HFF-Myc (cell line): ENCODE data around the gene LRMDA.

Experiments
- DNase-seq: peaks from one replicate; pipeline ENCODE4 v3.0.0-alpha.2; 2011; ENCODE audit warnings: low read depth; ENCODE audit errors: extremely low read depth
- H3K4me3 ChIP-seq: replicated peaks from 2 replicates; pipeline ENCODE4 v1.5.1; 2011; ENCODE audit warnings: low read depth, mild to moderate bottlenecking, control low read depth, low read length
- TF ChIP-seq, protein P1 (sequence below): IDR thresholded peaks from 2 replicates; pipeline ENCODE4 v1.5.1; 2012; ENCODE audit warnings: mild to moderate bottlenecking, low read depth, low read length, control low read depth; ENCODE audit errors: missing control alignments

The LRMDA gene

DNA sequence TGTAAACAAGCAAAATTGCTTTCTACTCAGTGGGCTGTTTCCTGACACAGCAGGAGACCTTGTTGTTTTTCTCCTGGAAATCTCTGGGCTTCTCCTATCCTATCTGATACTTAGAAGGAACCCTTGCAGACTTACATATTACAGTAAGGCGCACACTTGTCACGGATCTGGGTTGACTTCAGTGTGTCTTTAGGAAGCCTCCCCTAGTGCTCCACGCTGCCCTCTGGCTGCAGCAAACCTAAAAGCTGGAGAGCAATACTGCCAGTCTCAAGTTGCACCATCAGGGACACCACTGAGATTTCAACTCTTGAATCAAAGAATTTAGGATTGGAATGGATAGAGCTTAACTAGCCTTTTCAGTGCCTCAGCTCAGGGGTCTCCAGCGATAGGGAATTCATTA lies 495.3 kb downstream of the LRMDA start:
- TF ChIP-seq, protein P1, sequence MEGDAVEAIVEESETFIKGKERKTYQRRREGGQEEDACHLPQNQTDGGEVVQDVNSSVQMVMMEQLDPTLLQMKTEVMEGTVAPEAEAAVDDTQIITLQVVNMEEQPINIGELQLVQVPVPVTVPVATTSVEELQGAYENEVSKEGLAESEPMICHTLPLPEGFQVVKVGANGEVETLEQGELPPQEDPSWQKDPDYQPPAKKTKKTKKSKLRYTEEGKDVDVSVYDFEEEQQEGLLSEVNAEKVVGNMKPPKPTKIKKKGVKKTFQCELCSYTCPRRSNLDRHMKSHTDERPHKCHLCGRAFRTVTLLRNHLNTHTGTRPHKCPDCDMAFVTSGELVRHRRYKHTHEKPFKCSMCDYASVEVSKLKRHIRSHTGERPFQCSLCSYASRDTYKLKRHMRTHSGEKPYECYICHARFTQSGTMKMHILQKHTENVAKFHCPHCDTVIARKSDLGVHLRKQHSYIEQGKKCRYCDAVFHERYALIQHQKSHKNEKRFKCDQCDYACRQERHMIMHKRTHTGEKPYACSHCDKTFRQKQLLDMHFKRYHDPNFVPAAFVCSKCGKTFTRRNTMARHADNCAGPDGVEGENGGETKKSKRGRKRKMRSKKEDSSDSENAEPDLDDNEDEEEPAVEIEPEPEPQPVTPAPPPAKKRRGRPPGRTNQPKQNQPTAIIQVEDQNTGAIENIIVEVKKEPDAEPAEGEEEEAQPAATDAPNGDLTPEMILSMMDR = no peak
- no peak for DNase-seq
- no peak overlapping the region for H3K4me3 ChIP-seq

DNA sequence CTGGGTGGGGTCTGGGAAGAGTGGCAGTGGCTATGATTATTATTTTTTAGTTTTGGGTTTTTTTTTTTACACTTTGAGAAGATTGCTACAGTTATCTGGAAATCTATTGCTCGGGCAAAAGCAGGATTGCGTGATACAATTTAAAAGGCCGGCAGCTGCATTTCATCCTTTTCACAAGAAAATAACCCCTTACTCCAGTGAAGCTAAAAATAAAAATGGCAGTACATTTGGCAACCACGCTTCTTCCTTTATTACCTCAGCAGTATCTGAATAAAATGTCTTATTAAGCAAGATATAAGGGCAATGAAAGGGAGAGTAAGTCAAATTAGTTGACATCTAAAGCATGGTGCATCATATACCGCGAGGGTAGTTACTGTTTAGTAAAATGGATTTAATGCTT lies 496.8 kb downstream of the LRMDA start:
- no peak overlapping the region for H3K4me3 ChIP-seq
- TF ChIP-seq, protein P1 = no peak
- no peak for DNase-seq

DNA sequence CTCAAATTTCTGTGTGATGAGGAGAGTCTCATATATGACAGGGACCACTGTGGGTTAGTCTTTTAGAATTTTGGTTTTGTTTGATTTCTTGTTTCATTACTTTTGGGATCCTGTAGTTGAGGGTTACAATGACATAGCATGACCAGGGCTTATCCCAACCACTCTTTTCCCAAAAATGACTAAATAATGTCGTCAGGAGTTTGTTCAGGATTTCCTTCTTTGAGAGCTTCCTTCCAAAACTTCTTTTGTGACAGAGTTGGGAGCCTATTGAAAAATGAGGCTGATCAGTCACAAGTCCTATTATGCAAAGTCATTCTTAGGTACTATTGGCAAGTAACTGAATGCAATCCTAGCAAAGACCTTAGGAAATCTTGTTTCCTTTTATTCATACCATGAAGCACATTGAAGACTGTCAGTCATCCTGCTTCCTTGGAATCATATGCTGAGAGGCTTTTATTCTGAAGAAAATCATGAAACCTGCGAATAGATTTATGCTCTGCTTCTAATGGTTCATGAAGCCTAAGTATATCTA lies 498.3 kb downstream of the LRMDA start:
- TF ChIP-seq, protein P1 = no peak
- DNase-seq = no peak
- H3K4me3 ChIP-seq = no peak overlapping the region

DNA sequence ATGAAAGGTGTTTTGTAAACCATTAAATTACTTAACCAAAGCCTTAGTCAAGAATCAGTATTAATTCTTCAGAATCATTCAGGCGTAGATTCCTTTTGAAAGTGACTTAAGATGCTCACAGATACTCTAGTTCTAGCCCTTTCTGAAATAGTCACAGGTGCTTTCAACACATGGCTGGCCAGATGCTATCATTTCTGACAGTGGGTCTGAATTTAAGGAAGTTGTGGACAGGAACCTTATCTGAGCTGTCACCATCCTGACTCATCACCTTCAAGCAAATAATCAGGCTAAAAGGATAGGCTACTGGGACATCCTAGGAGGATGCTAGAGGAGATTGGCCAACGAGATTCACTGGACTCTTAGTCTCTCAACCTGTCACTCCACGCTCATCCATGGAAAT lies 501.5 kb downstream of the LRMDA start:
- DNase-seq = no peak
- H3K4me3 ChIP-seq = no peak overlapping the region
- TF ChIP-seq, protein P1 = no peak

DNA sequence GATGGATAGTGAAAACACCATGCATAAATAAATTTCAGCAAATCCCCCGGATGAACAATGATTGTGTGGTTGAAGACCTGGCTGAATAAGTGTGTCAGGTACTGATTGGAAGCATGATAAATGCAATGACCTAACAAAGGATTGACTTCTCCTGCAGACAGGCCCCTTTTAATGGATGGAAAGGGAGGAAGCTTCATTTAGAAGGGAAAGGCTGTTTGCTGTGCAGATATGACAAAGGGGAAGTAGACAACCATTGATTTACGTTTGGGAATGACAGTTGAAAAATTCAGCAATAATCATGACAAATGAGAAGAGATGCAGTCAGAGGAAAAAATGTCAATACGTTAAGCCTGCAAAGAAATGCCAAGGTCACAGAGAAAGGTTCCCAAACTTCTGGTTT lies 503.8 kb downstream of the LRMDA start:
- TF ChIP-seq, protein P1 = no peak
- no peak overlapping the region for H3K4me3 ChIP-seq
- DNase-seq = no peak

DNA sequence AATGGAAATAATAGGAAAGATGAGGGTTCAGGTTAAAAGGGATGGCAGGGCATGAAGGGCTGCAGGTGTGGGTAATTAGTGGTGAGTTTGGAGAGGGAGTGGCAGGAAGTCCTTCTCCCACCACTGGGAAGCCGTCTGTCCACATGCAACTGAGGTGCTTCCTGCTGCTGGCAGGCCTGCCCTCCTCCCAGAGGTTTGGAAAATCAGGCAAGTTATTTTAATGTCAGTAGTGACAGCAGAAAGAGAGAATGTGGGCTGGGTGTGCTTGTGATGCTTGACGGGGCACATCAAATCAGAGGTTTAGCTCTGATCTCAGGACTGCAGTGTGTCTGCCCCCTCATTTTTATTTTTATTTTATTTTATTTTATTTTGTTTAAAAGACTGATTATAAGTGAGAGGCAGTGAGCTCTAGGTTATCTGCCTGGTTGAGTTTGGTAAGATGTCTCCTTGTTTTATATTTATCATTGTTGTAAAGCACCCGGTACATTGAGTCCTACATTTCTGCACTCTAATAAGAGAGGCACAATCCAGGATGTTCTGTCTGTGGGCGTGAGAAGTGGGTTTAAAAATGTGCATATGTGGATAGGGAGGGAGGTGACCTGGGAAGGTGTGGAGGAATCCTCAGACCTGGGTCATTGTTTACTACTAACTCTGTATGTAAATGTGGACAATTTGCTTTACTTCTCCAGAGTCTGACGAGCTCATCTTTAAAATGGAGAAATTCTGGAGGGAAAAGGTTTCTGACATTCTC lies 504.4 kb downstream of the LRMDA start:
- TF ChIP-seq, protein P1 = no peak
- H3K4me3 ChIP-seq = no peak overlapping the region
- DNase-seq = no peak
